Measurements from ENCODE around the gene PITPNM3.

Gene PITPNM3

GRCh38 chr17:6408276-6408675, 148.1 kb downstream of the PITPNM3 start:
- no peak for ATAC-seq
- TF ChIP-seq TSHZ2 (CRISPR knock-in tag; IDR thresholded peaks at IDR 0.05) (no peak), TOX (CRISPR knock-in tag; IDR thresholded peaks at IDR 0.05; ENCODE audit: borderline replicate concordance) (no peak), RARB (CRISPR knock-in tag; IDR thresholded peaks at IDR 0.05) (no peak), ARNTL (CRISPR knock-in tag; IDR thresholded peaks at IDR 0.05; ENCODE audit: borderline replicate concordance, low read depth) (no peak), PPARA (CRISPR knock-in tag; IDR thresholded peaks at IDR 0.05; ENCODE audit: borderline replicate concordance) (no peak), ESRRG (CRISPR knock-in tag; IDR thresholded peaks at IDR 0.05) (no peak), PATZ1 (CRISPR knock-in tag; IDR thresholded peaks at IDR 0.05; ENCODE audit: borderline replicate concordance) (no peak), GLIS3 (CRISPR knock-in tag; IDR thresholded peaks at IDR 0.05) (no peak), CSRNP3 (CRISPR knock-in tag; IDR thresholded peaks at IDR 0.05) (no peak), BACH2 (CRISPR knock-in tag; IDR thresholded peaks at IDR 0.05; ENCODE audit: borderline replicate concordance) (no peak), ZFP3 (CRISPR knock-in tag; IDR thresholded peaks at IDR 0.05) (no peak), ZFP30 (CRISPR knock-in tag; IDR thresholded peaks at IDR 0.05) (no peak)

- TF ChIP-seq SNAI2 (CRISPR knock-in tag; IDR thresholded peaks at IDR 0.05): no peak
- no peak for TF ChIP-seq ARNTL (CRISPR knock-in tag; IDR thresholded peaks at IDR 0.05; ENCODE audit: borderline replicate concordance, low read depth)
- peak; percentile 40; the same call in 1 of the 2 replicates for TF ChIP-seq ISL1 (CRISPR knock-in tag; IDR thresholded peaks at IDR 0.05)
- no peak for TF ChIP-seq TSHZ2 (CRISPR knock-in tag; IDR thresholded peaks at IDR 0.05)
- no peak for TF ChIP-seq PPARA (CRISPR knock-in tag; IDR thresholded peaks at IDR 0.05; ENCODE audit: borderline replicate concordance)
- no peak for TF ChIP-seq ZNF565 (CRISPR knock-in tag; conservative IDR thresholded peaks at IDR 0.05; ENCODE audit: low read depth)
- TF ChIP-seq TCF4 (CRISPR knock-in tag; IDR thresholded peaks at IDR 0.05; ENCODE audit: borderline replicate concordance): peak; percentile 32; the same call in 1 of the 2 replicates
- TF ChIP-seq CSDC2 (CRISPR knock-in tag; IDR thresholded peaks at IDR 0.05): no peak
- ATAC-seq: peak; percentile 76
These were observed 154.1 kb downstream of the PITPNM3 start for GRCh38 chr17:6402258-6402657.

All from SK-N-SH treated with all-trans-retinoic acid at 6 μM for 48 hours (cell line).